Measurements from ENCODE around the gene ACTN3.

The ACTN3 gene

DNA sequence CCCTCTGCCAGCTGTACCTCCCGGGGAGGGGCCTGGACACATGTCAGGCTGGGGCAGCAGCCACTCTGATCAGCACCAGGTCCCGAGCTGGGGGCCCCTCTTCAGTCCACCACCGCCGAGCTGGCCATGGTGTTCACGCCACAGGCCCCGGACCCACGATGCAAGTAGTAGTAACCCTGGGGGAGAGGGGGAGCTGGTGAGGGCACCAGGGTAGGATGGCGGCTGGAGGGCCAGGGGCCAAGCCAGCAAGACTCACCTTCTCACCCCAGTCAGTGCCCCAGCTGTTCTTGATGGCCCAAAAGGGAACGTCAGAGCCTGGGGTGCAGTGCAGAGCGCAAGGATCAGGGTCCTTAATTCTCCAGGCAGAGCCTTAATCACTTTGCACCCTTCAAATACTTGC, 17.1 kb downstream of the ACTN3 start:
- Histone ChIP-seq H3K4me3 (ENCODE audit: low read depth in 1 of 2, low read length in 2 of 2) (no peak overlapping the region), H3K36me3 (ENCODE audit: insufficient read depth, low read length) (no peaks in the 10 kb centered on the region), H3K4me1 (ENCODE audit: insufficient read depth, low read length) (no peaks in the 10 kb centered on the region), H3K4me2 (ENCODE audit: insufficient read depth, low read length) (no peak overlapping the region), H2AFZ (ENCODE audit: low read depth, low read length) (no peak overlapping the region), H3K9me3 (ENCODE audit: insufficient read depth, low read length, severe bottlenecking) (no peaks in the 10 kb centered on the region), H4K20me1 (ENCODE audit: insufficient read depth, low read length) (no peaks in the 10 kb centered on the region), H3K79me2 (ENCODE audit: insufficient read depth, low read length) (no peaks in the 10 kb centered on the region), H3K27ac (ENCODE audit: low read length) (no peak overlapping the region), H3K27me3 (ENCODE audit: insufficient read depth, low read length, poor library complexity) (no peaks in the 10 kb centered on the region), H3K9ac (ENCODE audit: low read depth, low read length) (no peak overlapping the region)
- TF ChIP-seq, protein P1, sequence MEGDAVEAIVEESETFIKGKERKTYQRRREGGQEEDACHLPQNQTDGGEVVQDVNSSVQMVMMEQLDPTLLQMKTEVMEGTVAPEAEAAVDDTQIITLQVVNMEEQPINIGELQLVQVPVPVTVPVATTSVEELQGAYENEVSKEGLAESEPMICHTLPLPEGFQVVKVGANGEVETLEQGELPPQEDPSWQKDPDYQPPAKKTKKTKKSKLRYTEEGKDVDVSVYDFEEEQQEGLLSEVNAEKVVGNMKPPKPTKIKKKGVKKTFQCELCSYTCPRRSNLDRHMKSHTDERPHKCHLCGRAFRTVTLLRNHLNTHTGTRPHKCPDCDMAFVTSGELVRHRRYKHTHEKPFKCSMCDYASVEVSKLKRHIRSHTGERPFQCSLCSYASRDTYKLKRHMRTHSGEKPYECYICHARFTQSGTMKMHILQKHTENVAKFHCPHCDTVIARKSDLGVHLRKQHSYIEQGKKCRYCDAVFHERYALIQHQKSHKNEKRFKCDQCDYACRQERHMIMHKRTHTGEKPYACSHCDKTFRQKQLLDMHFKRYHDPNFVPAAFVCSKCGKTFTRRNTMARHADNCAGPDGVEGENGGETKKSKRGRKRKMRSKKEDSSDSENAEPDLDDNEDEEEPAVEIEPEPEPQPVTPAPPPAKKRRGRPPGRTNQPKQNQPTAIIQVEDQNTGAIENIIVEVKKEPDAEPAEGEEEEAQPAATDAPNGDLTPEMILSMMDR (IDR thresholded peaks at IDR 0.05; ENCODE audit: borderline replicate concordance, extremely low read depth, low read length, poor library complexity, severe bottlenecking): no peak
- no peak for TF ChIP-seq EZH2 (IDR thresholded peaks at IDR 0.05; ENCODE audit: borderline replicate concordance, low read depth, low read length, severe bottlenecking)
- DNase-seq (no peak), ATAC-seq (ENCODE audit: insufficient read depth, low read depth) (no peak)

DNA sequence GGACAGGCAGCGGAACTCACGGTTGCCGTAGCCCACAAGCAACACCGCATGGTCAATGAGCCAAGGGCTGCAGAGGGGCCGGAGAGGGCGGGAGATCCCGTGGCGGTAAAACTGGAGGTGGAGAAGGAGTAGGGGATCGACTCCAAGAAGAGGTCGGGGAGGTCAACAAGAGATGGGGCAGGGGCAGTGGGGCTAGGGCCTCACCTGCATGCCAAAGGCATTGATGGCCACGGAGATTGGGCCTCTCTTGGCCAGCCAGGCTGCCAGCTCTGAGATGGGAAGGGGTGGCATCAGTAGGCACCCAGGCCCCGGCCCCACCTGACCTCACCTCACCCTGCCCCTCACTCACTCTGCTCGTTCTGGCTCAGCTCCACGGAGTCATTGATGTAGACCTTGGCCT, 17.8 kb downstream of the ACTN3 start:
- no peak overlapping the region for H3K4me3 ChIP-seq (ENCODE audit: low read depth in 1 of 2, low read length in 2 of 2)
- H4K20me1 ChIP-seq (ENCODE audit: insufficient read depth, low read length): no peaks in the 10 kb centered on the region
- DNase-seq (no peak), ATAC-seq (ENCODE audit: insufficient read depth, low read depth) (no peak)
- H2AFZ ChIP-seq (ENCODE audit: low read depth, low read length): no peak overlapping the region
- H3K36me3 ChIP-seq (ENCODE audit: insufficient read depth, low read length): no peaks in the 10 kb centered on the region
- H3K4me1 ChIP-seq (ENCODE audit: insufficient read depth, low read length): no peaks in the 10 kb centered on the region
- no peak overlapping the region for H3K4me2 ChIP-seq (ENCODE audit: insufficient read depth, low read length)
- no peaks in the 10 kb centered on the region for H3K27me3 ChIP-seq (ENCODE audit: insufficient read depth, low read length, poor library complexity)
- H3K9me3 ChIP-seq (ENCODE audit: insufficient read depth, low read length, severe bottlenecking): no peaks in the 10 kb centered on the region
- TF ChIP-seq EZH2 (IDR thresholded peaks at IDR 0.05; ENCODE audit: borderline replicate concordance, low read depth, low read length, severe bottlenecking): no peak
- TF ChIP-seq, protein P1 (IDR thresholded peaks at IDR 0.05; ENCODE audit: borderline replicate concordance, extremely low read depth, low read length, poor library complexity, severe bottlenecking): no peak
- no peak overlapping the region for H3K27ac ChIP-seq (ENCODE audit: low read length)
- H3K79me2 ChIP-seq (ENCODE audit: insufficient read depth, low read length): no peaks in the 10 kb centered on the region
- no peak overlapping the region for H3K9ac ChIP-seq (ENCODE audit: low read depth, low read length)

DNA sequence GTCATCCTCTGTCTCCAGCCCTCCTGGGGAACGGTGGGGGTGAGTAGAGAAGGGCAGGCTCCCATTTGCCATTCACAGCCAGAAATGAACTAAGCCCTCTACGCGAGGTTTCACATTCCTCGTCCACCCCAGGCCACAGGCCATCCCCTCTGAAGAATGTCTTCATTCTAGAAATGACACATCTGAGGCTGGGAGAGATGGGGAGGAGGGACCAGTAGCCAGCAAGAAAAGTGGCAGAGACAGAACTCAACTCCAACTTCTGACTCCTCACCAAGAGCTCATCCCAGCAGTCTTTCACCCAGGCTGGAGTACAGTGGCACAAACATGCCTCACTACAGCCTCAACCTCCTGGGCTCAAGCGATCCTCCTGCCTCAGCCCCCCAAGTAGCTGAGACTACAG, 18.3 kb downstream of the ACTN3 start:
- Histone ChIP-seq H2AFZ (ENCODE audit: low read depth, low read length) (no peak overlapping the region), H3K79me2 (ENCODE audit: insufficient read depth, low read length) (no peaks in the 10 kb centered on the region), H3K36me3 (ENCODE audit: insufficient read depth, low read length) (no peaks in the 10 kb centered on the region), H3K4me1 (ENCODE audit: insufficient read depth, low read length) (no peaks in the 10 kb centered on the region), H3K27ac (ENCODE audit: low read length) (no peak overlapping the region), H4K20me1 (ENCODE audit: insufficient read depth, low read length) (no peaks in the 10 kb centered on the region), H3K9me3 (ENCODE audit: insufficient read depth, low read length, severe bottlenecking) (no peaks in the 10 kb centered on the region), H3K9ac (ENCODE audit: low read depth, low read length) (no peak overlapping the region), H3K27me3 (ENCODE audit: insufficient read depth, low read length, poor library complexity) (no peaks in the 10 kb centered on the region), H3K4me3 (ENCODE audit: low read depth in 1 of 2, low read length in 2 of 2) (no peak overlapping the region), H3K4me2 (ENCODE audit: insufficient read depth, low read length) (no peak overlapping the region)
- no peak for DNase-seq
- ATAC-seq (ENCODE audit: insufficient read depth, low read depth): no peak
- TF ChIP-seq, protein P1 (IDR thresholded peaks at IDR 0.05; ENCODE audit: borderline replicate concordance, extremely low read depth, low read length, poor library complexity, severe bottlenecking): no peak
- TF ChIP-seq EZH2 (IDR thresholded peaks at IDR 0.05; ENCODE audit: borderline replicate concordance, low read depth, low read length, severe bottlenecking): no peak

DNA sequence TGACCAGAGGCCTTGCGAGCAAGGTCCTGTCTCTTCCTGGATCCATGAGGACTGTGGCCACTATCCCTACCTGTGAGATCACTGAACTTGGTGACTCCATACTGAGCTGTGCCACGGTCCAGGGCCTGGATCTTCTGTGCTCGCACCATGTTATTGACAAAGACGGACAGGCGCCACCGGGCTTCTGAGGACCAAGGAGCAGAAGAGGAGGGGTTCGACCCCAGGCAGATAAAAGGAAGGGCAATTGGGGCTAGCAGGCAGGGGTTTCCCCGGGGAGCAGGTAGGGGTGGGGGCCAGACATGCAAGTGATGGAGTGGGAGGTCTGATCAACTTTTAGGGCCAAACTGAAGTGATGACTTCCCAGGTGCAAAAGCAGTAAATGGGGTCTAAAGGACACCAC, 19.5 kb downstream of the ACTN3 start:
- Histone ChIP-seq H3K27me3 (ENCODE audit: insufficient read depth, low read length, poor library complexity) (no peaks in the 10 kb centered on the region), H3K9me3 (ENCODE audit: insufficient read depth, low read length, severe bottlenecking) (no peaks in the 10 kb centered on the region), H3K79me2 (ENCODE audit: insufficient read depth, low read length) (no peaks in the 10 kb centered on the region), H3K4me1 (ENCODE audit: insufficient read depth, low read length) (no peaks in the 10 kb centered on the region), H3K4me2 (ENCODE audit: insufficient read depth, low read length) (no peak overlapping the region), H4K20me1 (ENCODE audit: insufficient read depth, low read length) (no peaks in the 10 kb centered on the region), H3K36me3 (ENCODE audit: insufficient read depth, low read length) (no peaks in the 10 kb centered on the region), H3K9ac (ENCODE audit: low read depth, low read length) (no peak overlapping the region), H3K27ac (ENCODE audit: low read length) (no peak overlapping the region), H2AFZ (ENCODE audit: low read depth, low read length) (no peak overlapping the region), H3K4me3 (ENCODE audit: low read depth in 1 of 2, low read length in 2 of 2) (no peak overlapping the region)
- TF ChIP-seq, protein P1 (IDR thresholded peaks at IDR 0.05; ENCODE audit: borderline replicate concordance, extremely low read depth, low read length, poor library complexity, severe bottlenecking): no peak
- no peak for TF ChIP-seq EZH2 (IDR thresholded peaks at IDR 0.05; ENCODE audit: borderline replicate concordance, low read depth, low read length, severe bottlenecking)
- ATAC-seq (ENCODE audit: insufficient read depth, low read depth) (no peak), DNase-seq (no peak)
